Cardiac fibroblast (primary cell): ENCODE results near the gene ALK.

Experiments
- DNase-seq, 2 donors: peaks; one replicate each; pipeline versions ENCODE4 v3.0.0 to v3.0.0-alpha.2; 2010; ENCODE audit warnings: low read depth in 2 of 2
- H3K4me3 ChIP-seq, 2 donors: replicated peaks in 1 of 2; 1 replicate in 1 of 2; 2 replicates in 1 of 2; pipeline ENCODE4 v1.5.1; 2011; ENCODE audit warnings: low read depth in 2 of 2, low read length in 2 of 2, mild to moderate bottlenecking in 2 of 2, moderate library complexity in 1 of 2
- TF ChIP-seq, protein P1 (sequence below): IDR thresholded peaks from one replicate; pipeline ENCODE4 v1.5.1; 2011; ENCODE audit warnings: low read depth, mild to moderate bottlenecking, low read length, inconsistent platforms

Gene ALK

DNA sequence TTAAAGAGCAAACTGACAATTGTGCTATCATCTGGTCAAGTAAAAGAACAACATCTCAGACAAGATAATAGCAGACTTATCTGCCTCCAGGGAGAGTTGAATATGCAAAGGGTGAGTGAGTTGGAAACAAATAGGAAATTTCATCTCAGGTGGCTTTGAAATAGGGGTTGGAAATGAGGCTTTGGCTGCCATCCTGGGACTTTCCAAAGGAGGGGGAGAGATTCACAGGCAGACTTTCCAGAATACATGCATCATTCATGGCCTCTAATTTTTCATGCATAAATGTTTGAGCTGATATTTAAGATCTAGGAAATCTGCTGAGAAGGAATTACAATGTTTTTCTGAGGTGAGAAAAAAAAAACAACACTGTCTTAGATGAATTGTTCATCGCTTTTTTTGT, 300.5 kb downstream of the ALK start:
- DNase-seq = no peak
- no peak overlapping the region for H3K4me3 ChIP-seq
- TF ChIP-seq, protein P1, sequence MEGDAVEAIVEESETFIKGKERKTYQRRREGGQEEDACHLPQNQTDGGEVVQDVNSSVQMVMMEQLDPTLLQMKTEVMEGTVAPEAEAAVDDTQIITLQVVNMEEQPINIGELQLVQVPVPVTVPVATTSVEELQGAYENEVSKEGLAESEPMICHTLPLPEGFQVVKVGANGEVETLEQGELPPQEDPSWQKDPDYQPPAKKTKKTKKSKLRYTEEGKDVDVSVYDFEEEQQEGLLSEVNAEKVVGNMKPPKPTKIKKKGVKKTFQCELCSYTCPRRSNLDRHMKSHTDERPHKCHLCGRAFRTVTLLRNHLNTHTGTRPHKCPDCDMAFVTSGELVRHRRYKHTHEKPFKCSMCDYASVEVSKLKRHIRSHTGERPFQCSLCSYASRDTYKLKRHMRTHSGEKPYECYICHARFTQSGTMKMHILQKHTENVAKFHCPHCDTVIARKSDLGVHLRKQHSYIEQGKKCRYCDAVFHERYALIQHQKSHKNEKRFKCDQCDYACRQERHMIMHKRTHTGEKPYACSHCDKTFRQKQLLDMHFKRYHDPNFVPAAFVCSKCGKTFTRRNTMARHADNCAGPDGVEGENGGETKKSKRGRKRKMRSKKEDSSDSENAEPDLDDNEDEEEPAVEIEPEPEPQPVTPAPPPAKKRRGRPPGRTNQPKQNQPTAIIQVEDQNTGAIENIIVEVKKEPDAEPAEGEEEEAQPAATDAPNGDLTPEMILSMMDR = no peak

DNA sequence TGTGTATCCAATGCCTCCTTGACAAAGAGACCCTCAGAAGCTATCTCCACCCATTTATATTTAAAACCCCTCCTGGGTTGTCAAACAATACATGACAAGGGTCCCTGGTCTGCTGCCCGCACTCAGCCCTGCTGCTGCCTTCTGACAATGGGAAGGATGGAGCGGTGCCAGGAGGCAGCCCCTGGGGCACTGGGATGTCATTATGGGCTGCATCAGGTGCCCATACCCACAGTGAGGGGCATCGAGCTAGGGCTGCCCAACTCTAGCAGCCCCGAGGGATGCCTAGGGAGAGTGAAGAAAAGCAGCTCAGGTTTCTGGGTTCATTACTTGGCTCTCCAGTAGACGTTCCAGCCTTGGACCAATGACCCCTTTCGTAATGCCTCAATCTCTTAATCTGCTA, 301.7 kb downstream of the ALK start:
- no peak overlapping the region for H3K4me3 ChIP-seq
- TF ChIP-seq, protein P1 = no peak
- no peak for DNase-seq

DNA sequence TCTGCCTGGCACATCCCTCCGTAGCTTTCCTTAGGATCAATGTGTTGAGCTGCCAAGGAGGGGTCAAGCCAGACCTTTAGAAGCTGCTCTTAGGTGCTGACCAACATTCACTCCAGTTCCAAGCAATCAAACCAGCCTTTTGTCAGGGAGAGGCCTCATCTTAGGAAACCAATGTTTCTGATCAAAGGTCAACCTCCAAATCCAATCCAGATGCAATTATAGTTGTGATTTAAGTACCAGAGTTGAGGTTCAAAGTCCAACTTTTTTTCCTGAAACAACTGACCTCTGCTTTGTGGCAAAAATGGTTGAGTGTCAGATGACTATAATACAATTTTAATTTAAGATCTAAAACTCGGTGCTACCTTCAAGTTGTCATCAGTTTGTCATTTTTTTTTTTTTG, 303.4 kb downstream of the ALK start:
- TF ChIP-seq, protein P1 = no peak
- DNase-seq = no peak
- no peak overlapping the region for H3K4me3 ChIP-seq

DNA sequence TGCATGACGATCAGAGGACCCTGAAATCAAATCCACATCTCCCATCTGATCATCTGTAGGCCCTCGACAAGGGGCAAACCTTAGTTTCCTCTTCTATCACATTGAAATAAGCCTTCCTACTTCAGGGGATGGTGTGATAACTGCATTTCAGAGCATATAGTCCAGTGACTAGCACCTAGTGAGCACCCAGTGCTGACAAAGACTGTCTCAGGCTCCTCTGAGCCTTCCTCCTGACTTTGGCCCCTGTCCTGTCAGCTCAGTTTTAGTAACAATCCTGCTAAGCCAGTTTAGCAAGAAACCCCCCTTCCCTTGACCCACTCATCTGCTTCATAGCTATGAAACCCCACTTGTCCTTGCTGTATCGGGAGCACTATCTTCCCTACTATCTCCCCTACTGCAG, 304.0 kb downstream of the ALK start:
- no peak overlapping the region for H3K4me3 ChIP-seq
- no peak for DNase-seq
- TF ChIP-seq, protein P1 = no peak

DNA sequence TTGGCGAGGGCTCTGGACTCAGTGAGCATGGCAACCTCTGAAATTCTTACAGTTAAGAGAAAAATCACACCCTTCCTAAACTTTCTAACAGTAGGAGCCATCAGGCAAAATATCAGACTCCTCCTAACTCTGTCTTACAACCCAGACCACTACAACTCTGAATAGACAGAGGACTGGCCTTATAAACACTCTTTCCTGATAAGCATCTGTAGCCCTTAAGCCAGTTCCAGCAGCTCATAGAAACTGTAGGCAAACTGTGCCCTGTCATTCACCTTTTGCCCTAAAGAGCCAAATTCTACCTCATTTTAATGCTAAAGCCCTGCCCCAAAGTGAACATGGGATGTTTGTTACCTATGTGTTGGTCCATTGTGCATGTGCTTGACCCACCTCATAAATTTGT, 304.8 kb downstream of the ALK start:
- TF ChIP-seq, protein P1 = no peak
- no peak for DNase-seq
- H3K4me3 ChIP-seq = no peak overlapping the region

DNA sequence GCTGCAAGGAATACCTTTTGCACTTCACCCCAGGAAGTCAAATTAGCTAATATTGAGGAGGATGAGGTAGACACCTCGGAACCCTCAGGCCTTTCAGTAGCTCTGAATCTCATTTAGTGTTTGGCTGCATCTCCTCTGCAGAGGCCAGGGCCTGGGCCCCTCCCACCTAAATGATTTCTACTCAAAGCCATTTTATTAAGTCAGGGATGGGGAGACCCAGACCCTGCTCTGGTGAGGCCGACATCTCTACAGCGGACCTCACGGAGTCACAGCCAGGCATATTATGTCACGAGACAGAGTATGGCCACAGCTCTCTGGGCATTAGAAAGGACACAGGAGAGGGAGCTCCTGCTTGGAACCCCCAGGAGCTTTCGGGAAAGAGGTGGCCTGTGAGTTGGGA, 305.5 kb downstream of the ALK start:
- H3K4me3 ChIP-seq = no peak overlapping the region
- DNase-seq = no peak
- TF ChIP-seq, protein P1 = no peak

DNA sequence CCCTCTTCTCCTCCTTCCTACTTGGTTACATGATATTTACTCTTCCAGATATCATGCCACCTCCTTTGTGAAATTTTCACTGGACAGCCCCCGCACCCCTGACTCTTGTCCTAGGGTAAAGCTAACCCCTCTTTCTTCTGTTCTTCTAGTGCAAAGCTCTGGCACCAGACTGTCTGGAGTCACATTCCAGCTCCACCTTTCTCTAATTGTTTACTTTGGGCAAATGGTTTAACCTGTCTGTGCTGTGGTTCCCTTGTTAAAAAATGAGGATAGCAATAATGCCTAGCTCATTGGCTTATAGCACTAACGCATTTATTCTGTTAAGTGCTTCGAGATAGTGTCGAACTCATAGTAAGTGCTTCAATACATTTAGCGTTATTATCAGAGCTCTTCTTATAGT, 306.2 kb downstream of the ALK start:
- TF ChIP-seq, protein P1 = no peak
- DNase-seq = no peak

More for the DNA sequence above, 306.2 kb downstream of the ALK start:
- H3K4me3 ChIP-seq = no peak overlapping the region
